ENCODE measurements around the gene S100A2.

DNA sequence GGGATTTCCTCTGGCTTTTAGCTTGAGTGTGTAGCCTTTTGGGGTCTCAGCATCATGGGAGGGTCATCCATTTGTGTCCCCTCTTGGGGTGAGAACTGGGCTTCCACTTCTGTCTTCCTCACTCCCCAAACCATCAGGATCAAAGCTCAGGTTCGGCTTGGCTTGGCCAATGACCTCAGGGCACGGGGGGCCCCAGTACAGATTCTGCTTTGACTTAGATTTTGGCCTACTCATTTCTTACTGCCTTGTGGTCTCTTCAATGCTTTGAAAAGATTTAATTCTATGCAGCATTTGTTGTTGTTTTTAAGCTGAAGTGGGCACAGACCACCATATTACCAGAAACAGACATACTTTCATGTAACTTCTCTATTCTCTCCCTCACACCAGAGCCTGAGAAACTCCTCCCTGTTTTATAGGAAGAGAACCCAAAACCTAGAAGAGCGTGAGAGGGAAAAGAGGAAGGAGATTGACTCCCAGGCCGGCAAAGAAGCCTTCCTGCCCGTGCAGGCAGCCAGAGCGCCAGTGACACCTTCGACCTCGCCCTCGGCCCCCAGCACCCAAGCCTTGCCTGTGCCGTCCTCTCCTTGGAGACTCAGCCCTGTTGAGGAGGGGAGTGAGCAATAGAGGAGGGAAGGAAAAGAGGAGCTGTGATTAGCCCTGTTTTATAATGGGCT, 14.7 kb downstream of the S100A2 start:
- TF ChIP-seq, protein P1, sequence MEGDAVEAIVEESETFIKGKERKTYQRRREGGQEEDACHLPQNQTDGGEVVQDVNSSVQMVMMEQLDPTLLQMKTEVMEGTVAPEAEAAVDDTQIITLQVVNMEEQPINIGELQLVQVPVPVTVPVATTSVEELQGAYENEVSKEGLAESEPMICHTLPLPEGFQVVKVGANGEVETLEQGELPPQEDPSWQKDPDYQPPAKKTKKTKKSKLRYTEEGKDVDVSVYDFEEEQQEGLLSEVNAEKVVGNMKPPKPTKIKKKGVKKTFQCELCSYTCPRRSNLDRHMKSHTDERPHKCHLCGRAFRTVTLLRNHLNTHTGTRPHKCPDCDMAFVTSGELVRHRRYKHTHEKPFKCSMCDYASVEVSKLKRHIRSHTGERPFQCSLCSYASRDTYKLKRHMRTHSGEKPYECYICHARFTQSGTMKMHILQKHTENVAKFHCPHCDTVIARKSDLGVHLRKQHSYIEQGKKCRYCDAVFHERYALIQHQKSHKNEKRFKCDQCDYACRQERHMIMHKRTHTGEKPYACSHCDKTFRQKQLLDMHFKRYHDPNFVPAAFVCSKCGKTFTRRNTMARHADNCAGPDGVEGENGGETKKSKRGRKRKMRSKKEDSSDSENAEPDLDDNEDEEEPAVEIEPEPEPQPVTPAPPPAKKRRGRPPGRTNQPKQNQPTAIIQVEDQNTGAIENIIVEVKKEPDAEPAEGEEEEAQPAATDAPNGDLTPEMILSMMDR (IDR thresholded peaks at IDR 0.05): no peak
- no peak for TF ChIP-seq POLR2A (IDR thresholded peaks at IDR 0.05)

Measured in heart left ventricle (tissue), 13 donors.